ENCODE results near the gene SMIM45.

GRCh38 chr22:41968601-41969000, 16.7 kb downstream of the SMIM45 start:
- TF ChIP-seq CTCF (IDR thresholded peaks at IDR 0.05) (no peak), POLR2AphosphoS5 (IDR thresholded peaks at IDR 0.05) (no peak), POLR2A (IDR thresholded peaks at IDR 0.05) (no peak), EP300 (IDR thresholded peaks at IDR 0.05) (no peak)

Measured in suprapubic skin (tissue), 4 donors.